HL-60/S4 (cell line): ENCODE measurements around the gene RTBDN.

Experiments used
- in situ Hi-C: fragments of 300-500 bp; cut with MboI; formaldehyde crosslinking; loops from 2 replicates; pipeline ENCODE4 v1.14.3; 2022; ENCODE audit warnings: low sequenced_read_pairs

The RTBDN gene

GRCh38 chr19:12834566-12834943, at the start of gene RTBDN:
Gene RTBDN (minus strand): TSS chr19:12834579. CDS start chr19:12829979, 4,600 bp downstream.
- in situ Hi-C loops: no loop called here

- in situ Hi-C loops: no loop called here
Measured at GRCh38 chr19:12882589-12882988, 48.2 kb upstream of the RTBDN start.

GRCh38 chr19:12881172-12881808, 46.9 kb upstream of the RTBDN start, which contains the start of gene DNASE2:
Gene DNASE2 (minus strand): TSS chr19:12881449. CDS start chr19:12881375, 74 bp downstream.
- in situ Hi-C loops: no loop called here

- in situ Hi-C loops: no loop called here
Measured at GRCh38 chr19:12880551-12881171, 46.3 kb upstream of the RTBDN start.

- in situ Hi-C loops: no loop called here
Measured at GRCh38 chr19:12875086-12875485, 40.7 kb upstream of the RTBDN start.

DNA sequence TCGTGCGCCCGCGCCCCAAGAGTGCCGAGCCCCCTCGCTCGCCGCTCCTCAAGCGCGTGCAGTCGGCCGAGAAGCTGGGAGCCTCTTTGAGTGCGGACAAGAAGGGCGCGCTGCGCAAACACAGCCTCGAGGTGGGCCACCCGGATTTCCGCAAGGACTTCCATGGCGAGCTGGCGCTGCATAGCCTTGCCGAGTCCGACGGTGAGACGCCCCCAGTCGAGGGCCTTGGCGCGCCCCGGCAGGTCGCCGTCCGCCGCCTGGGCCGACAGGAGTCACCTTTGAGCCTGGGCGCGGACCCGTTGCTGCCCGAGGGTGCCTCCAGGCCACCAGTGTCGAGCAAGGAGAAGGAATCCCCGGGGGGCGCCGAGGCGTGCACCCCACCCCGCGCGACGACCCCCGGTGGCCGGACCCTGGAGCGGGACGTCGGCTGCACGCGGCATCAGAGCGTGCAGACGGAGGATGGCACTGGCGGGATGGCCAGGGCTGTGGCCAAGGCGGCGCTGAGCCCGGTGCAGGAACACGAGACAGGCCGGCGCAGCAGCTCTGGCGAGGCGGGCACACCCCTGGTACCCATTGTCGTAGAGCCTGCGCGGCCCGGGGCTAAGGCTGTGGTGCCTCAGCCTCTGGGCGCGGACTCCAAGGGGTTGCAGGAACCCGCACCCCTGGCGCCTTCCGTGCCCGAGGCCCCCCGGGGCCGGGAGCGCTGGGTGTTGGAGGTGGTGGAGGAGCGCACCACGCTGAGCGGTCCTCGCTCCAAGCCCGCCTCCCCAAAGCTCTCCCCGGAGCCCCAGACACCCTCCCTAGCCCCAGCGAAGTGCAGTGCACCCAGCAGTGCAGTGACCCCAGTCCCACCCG, 39.7 kb upstream of the RTBDN start:
- in situ Hi-C loops: no loop called here

- in situ Hi-C loops: no loop called here
Measured at GRCh38 chr19:12872941-12873890, 38.8 kb upstream of the RTBDN start.

GRCh38 chr19:12872255-12872654, 37.9 kb upstream of the RTBDN start:
- in situ Hi-C loops: no loop called here

DNA sequence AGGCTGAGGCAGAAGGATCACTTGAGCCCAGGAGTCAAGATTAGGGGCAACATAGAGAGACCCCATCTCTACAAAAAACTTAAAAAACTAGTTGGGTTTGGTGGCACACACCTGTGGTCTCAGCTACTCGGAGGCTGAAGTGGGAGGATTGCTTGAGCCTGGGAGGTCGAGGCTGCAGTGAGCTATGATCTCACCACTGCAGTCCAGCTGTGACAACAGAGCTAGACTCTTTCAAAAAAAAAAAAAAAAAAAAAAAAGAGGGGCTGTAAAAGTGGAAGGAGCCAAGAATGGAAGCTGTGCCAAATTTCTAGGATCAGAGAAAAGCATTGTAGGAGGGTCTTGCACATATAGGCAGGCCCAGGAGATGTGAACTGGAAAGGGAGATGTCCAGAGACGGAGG, 37.3 kb upstream of the RTBDN start:
- in situ Hi-C loops: no loop called here

DNA sequence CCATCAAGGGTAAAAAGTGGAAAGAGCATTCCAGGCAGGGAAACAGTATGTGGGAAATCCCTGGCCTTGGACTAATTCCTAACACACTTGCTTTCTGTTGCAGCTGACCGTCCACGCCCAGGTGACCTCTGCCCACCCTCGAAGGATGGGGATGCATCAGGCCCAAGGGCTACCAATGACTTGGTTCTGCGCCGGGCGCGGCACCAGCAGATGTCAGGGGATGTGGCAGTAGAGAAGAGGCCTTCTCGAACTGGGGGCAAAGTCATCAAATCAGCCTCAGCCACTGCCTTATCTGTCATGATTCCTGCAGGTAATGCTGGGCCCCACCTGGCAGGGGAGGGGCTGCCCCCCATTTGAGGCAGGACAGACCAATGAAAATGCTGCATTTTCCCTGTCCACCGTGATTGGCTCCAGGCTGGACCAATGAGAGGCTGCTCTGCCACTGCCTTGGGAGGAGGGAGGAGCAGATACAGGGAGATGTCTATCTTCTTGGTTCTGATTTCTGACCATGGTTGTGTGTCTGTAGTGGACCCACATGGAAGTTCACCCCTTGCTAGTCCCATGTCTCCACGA, 34.2 kb upstream of the RTBDN start:
- in situ Hi-C loops: no loop called here

- in situ Hi-C loops: no loop called here
Measured at GRCh38 chr19:12867120-12868099, 33.0 kb upstream of the RTBDN start.

- in situ Hi-C loops: no loop called here
Measured at GRCh38 chr19:12866416-12867119, 32.2 kb upstream of the RTBDN start.

- in situ Hi-C loops: no loop called here
Measured at GRCh38 chr19:12865746-12866415, 31.5 kb upstream of the RTBDN start.

DNA sequence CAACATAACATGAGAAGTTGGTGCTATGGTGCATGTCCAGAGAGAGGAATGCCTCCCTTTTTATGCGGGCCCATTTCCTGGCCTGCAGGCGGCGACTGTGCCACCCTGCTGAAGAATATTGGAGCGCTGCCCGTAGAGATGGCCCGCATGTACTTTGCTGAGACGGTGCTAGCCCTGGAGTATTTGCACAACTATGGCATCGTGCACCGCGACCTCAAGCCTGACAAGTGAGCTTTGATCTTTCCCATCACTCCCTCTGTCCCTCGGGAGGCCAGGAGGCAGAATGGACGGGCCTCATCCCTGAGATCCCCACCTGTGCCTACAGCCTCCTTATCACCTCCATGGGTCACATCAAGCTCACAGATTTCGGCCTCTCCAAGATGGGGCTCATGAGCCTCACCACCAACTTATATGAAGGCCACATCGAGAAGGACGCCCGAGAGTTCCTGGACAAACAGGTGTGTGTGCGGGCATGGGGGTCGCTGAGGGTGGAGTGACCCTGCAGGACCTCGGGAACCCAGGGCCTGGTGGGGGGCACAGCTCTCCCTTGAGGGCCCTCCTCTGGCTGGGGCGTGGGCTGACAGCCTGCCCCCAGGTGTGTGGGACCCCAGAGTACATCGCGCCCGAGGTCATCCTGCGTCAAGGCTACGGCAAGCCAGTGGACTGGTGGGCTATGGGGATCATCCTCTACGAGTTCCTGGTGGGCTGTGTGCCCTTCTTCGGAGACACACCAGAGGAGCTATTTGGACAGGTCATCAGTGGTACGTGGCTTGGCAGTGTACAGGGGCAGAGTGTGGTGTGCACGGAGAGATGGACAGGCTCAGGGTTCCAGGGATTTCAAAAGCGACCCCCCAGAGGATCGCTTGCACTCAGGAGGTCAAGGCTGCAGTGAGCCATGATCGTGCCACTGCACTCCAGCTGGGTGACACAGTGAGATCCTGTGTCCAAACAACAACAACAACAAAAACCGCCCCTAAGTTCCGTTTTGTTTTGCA, 30.6 kb upstream of the RTBDN start:
- in situ Hi-C loops: no loop called here

GRCh38 chr19:12864143-12864542, 29.8 kb upstream of the RTBDN start:
- in situ Hi-C loops: no loop called here

DNA sequence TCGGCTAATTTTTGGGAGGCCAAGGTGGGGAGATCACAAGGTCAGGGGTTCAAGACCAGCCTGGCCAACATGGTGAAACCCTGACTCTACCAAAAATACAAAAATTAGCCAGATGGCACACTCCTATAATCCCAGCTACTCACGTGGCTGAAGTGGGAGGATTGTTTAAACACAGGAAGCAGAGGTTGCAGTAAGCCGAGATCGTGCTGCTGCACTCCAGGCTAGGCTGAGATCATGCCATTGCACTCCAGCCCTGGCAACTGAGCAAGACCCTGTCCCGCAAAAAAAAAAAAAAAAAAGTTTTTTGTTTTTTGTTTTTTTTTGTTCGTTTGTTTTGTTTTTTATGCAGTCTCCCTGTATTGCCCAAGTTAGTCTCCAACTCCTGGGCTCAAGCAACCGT, 25.2 kb upstream of the RTBDN start:
- in situ Hi-C loops: no loop called here
